Islet precursor cell (in vitro differentiated cells): ENCODE measurements around the gene FAM47E.
A peak's percentile ranks its signal among the peaks of the same experiment; 100 is the strongest.

Source experiments
- DNase-seq: peaks from one replicate; pipeline ENCODE4 v3.0.0-alpha.2; 2018

The FAM47E gene, protein sequence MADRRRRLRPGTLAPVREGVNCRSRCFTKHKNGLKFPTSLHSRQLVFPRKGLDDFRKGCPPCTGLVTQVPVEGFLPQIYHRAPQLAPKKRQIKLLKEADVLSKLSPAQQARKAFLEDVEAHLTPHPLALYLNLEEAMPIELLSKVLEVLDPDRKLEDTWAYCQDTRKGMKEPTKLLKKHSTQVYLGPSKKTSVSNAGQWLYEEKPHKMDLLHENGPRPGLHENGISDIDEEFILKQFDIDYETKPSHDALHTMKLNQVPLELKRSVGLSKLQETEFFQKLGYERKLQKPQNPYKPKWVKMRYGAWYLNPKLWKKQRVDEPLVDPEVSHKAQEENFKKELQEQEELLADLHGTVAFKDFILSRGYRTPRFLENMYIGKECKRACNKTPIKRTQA

DNA sequence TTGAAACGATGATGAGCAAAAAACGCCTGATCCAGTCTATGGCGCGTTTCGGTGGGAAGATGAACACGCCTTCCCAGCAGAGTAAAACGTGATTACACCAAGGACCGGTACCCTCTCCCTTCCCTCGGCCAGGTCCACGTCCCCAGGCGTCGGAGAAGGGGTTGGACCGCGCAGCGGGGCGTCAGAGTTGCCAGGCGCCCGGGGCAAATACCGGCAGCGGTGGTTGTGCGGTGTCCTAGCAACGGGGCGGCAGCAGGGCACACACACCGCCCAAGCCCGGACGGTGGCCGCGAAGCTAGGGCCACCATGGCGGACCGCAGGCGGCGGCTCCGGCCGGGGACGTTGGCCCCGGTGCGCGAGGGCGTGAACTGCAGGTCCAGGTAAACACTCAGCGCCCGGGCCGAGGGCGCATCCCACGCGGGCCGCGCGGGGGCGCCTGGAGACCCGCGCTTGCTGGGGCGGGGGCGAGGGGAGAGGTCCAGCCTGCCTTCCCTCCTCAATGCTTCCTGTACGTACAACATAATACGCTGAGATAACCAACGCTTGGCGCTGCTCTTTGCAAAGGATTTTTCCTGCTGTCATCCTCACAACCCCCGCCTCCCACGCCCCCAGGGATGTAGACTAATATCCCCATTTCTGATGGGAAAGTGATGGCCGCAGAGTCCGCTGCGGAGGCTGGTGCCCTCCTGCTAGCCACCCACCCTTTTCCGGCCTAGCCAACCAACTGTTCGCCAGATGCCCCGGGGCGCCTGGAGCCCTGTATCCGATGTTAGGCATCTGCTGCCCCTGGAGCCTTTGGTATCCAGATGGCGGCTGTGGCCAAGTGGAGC, at the start of gene FAM47E:
Gene FAM47E (plus strand): TSS at position 281 of the 830 bp plus-strand sequence. CDS start 26 bp downstream, at position 307.
- DNase-seq: peak; percentile 87

GRCh38 chr4:76203541-76203940, 48.0 kb upstream of the FAM47E start:
- DNase-seq: no peak

DNA sequence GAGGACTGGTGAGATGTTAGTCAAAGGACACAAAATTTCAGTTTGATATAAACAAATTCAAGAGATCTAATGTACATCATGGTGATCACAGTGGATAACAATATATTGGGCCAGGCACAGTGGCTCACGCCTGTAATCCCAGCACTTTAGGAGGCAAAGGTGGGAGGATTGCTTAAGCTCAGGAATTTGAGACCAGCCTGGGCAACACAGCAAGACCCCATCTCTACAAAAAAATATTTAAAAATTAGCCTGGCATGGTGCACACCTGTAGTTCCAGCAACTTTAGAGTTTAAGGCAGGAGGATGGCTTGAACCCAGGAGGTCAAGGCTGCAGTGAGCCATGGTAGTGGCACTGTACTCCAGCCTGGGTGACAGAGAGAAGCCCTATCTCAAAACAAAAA, 46.6 kb upstream of the FAM47E start:
- DNase-seq: no peak

- DNase-seq: no peak
Observed at GRCh38 chr4:76205476-76205875, 46.0 kb upstream of the FAM47E start.

GRCh38 chr4:76206222-76206942, 45.1 kb upstream of the FAM47E start:
- DNase-seq: no peak

DNA sequence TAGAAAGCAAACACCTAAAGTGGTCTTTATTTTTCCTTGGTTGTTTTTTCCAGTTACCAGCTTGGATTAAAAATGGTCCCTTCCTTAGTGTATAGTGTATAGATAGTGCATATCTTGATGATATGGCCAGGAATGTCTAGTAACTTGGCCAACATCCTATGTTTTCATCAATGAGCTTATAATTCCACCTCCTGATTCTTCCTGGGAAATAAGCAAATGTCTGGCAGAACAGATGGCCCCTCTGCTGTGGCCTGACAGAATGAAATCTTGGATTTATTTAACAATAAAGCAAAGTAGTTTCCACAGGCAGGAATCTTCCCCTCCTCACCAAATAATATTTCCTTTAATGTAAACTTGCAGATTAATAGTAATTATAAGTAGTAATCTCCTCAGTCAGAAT, 44.0 kb upstream of the FAM47E start:
- no peak for DNase-seq

DNA sequence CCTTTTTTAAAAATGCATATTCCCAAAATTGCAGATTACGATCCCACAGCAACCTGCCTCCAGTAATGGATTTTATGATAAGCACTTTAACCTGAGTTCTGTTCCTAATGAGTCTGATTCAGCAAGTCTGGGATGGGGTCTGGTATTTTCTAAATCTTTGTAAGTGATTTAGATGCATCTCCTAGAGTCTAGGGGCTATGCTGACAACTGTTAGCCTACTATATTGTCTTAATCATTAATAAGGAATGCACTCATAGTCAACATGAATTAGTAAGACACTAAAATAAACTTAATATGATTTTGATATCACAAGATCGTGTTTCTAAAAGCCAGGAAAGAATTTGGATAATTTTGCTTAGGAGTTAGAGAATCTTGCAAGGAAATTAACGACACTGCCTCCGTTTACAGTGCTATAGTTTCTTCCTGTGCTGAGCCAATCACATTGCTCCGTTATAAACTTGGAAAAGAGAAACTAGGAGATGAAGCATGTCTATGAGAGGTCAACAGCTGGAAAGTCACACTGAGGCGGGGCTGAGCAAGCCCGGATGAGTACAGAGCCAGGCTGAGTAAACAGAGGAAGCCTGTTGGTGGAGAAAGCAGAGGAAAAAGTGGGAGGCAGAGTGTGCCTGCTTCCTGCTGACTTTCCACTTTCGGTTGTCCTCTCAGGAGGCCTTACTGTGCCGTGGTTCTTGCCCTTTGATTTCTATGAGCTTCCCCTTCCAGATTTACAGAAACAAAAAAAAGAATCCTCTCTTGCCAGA, 43.3 kb upstream of the FAM47E start:
- no peak for DNase-seq

DNA sequence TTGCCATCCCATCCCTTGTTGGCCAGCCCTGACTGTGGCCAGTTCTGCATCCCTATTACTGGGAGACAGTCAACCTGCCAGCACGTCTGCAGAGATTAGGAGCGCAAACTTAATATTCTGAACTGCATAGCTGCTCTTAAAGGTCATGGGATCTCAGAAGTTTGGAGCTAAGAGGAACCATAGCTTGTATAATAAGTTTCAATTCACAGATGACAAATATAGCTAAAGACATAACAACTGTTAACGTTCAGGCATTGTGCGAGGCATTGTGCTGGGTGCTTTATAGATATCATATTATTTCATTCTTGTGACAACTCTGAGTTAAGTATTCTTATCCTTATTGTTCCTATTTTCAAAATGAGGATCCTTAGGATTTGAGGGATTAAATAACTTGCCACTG, 41.6 kb upstream of the FAM47E start:
- no peak for DNase-seq

DNA sequence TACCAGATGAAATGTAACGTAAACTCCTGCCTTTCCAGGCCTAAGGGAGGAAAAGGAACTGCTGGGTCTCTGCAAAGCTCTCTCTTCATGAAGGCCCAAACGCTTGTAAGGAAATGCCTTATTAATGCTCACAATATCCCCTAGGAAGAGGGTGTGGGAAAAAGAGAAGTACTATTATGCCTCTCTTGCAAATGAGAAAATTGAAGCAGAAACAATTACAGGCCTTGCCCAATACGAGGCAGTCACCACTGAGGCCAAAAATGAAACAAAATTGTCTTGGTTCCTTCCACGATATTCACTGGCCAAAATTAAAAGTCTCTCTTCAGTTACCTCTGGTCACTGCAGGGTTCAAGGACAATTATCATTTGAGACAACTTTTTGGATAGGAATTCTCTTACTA, 41.1 kb upstream of the FAM47E start:
- no peak for DNase-seq

DNA sequence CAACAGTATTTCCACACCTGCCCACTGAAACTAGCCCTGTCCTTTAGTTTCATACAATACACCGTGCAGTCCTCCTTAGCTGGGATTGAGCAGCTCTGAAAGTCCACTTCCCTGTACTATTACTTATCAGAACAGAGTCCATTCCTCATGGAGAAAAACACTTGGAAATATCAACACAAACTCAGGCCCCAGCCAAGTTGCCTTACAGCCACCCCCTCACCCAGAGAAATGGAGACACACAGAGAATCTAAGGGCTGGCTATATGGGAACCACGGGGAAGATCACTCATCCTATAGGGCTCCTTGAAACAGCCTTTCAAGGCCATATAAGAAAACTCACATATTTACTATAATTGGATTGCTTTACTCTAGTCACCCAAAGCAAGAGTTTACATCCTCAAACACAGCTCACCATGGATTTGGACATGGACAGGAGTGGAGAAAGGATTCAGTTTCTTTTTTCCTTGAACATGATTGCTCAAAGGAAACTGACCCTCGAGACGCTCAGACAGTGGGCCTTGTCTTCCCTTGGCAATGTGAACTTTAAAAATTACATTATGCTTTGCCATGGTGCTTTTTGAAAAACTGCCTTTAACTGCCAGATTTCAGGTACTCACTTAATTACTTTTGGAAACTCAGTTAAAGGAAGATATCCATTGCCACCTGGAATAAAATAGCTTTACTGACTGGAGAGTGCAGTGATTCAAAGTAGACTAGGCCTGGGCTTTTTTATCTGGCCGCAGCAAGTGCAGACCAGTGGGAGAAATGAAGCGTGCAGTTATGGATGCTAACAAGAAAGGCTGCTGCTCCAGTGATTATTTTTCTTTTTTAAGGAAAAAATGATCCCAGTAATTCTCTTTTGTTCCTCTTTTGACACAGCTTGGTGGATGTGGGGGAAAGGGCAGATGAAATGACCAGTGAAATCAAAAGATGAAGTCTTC, 39.5 kb upstream of the FAM47E start:
- no peak for DNase-seq

GRCh38 chr4:76212851-76213414, 38.6 kb upstream of the FAM47E start:
- no peak for DNase-seq

DNA sequence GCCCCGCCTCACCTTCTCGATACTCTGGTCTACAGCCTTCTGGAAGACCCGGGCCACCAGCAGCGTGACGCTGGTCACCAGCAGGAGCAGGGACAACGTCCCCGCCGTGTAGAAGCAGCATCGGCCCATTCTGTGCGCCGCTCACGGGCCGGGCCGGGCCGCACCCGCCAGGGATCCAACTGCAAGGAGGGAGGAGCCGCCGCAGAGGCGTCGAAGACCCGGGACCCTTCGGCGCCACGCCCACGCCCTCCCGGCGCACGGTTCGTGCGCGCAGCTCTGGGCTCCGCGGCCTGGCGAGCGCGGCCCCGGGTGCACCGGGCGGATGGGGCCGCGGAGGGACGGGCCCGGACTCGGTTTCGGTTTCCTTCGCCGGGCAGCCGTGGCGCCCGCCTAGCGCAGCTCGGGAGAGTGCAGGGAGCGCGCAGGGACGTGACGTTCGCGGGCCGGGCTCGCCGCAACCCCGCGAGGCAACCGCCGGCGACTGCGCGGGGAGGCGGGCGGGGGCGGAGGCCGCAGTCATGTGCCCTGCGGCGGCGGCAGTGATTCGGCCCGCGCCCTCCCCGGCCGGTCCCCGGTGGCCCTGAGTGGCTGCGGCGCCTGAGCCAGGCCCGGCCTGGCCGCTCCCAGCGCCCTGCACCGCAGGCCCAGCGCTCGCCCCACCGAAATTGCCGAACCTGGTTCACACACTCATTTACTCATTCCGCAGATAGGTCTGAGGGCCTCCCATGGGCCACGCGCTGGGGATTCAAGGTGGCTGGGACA, 37.9 kb upstream of the FAM47E start, which contains the start of gene SCARB2:
Gene SCARB2 (minus strand): TSS at position 410 of the 762 bp plus-strand sequence. CDS start 281 bp downstream, at position 129.
- DNase-seq: peak; percentile 89

DNA sequence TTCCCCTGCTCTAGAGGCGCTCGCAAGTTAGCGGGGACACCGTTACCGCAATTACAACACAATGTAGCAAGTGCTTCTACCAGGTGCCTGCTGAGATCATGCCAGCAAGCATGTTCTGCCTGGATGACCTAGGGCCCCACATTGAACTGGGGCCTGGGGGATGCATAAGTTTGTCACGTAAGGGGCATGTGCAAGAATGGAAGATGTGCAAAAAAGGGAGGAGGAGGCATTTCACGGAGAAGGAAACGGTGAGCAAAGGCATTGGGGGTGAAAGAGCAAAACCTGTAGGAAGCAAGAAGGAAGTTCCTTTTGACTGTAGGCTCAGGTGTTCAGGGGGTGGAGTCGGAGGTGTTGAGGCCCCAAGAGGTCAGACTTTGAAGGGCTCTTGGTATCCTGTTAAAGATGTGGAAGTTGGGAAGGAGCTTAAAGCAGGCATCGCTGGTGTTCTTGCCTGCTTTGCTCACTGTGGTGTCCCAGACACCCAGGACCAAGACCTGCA, 37.3 kb upstream of the FAM47E start:
- no peak for DNase-seq

DNA sequence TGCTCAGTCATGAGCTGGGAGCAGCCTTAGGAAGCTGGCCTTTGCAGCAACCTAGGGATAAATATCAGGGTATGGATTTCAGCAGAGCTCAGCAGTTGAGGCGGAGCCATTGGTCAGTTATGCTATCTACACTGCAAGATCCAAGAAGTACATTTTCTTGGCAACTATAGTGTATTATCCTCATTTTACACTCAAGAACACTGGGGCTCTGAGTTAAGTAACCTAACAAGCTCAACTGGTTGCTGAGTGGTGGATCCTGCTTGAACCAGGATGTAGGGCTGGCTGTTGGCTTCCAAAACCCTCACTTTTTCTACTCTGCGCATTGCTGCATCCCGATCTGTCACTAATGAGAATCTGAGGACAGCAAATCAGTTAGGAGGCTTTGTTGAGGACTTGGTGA, 36.4 kb upstream of the FAM47E start:
- no peak for DNase-seq

DNA sequence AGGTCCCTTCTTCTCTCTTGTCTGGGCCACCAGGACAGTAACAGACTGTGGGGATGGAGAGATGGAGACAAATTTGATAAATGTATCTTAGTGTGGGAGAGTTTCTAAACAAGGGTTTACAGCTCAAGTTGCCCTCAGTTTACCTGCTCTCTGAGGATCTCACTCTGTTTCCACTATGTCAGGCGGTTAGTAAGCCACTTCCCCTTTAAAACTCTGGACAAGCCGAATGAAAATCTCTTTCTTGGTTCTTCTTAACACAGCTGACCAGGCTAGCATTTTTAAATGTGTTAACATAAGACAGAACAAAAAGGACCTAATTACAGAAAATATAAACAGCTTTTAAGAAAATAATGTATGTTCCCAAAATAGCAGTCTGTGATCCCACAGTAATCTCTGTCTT, 35.0 kb upstream of the FAM47E start:
- DNase-seq: no peak

- no peak for DNase-seq
Observed at GRCh38 chr4:76216975-76217814, 34.3 kb upstream of the FAM47E start.

DNA sequence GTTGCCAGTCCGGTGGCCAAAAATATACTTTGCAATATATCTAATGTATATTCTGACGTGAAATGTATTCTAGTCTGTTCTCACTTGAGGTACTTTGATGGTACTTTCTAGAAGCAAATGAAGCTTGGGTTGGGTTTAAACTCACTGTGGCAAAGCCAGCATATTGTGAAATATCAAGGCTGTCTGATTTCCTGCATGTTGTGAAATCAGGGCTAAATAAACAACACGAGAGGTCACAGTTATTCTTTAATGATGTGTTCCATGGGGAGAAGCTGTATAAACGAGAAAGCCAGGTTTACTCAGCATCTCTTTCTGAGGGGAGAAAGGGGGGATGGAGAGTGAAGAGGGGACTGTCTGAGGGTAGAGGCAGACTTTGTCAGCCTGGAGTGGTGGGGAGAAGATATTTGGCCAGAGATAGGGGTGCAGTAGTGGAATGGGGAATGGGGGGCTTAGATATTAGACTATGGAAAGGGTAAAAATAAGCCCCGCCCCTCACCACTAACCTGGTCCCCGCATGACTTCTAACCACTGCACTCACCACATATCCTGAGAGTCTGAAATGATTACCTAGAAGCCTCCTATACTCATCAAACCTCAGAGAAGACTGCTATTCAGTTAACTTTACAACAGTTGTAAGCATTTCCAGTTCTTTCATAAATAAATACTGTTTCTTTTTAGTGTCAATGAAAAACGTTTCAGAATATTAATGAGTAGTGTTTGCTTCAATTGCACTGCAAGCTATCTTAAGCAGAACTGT, 32.0 kb upstream of the FAM47E start:
- no peak for DNase-seq

GRCh38 chr4:76224171-76224570, 27.4 kb upstream of the FAM47E start:
- no peak for DNase-seq
